Activated CD8-positive, alpha-beta memory T cell treated with anti-CD3 and anti-CD28 coated beads, Interleukin-2, amount 10 ng/mL, durations not matched to agents 7 days and 5 days (primary cell): ENCODE results near the gene TBC1D16. TPM values are rescaled to one million over a fixed set of nuclear protein-coding genes. Genes with fewer than 3 reads are reported as not detected.
"Not testable (repeated sequence)": the region's sequence is repeated elsewhere in the genome, so short reads cannot be mapped to it uniquely, and the experiment has no call there.

Experiments
- ATAC-seq: fragments of 150-1000 bp; cut with Tn5 transposase; one replicate; pipeline ENCODE4 v1.10.0; 2021; ENCODE audit warnings: moderate library complexity
- CTCF ChIA-PET: fragments of 350-600 bp; sonication (Branson Sonifier 250); formaldehyde crosslinking; loops from one replicate; lab custom pipeline; 2021; ENCODE audit warnings: antibody characterized with exemption; lab: Charles Lee
- DNase-seq: peaks from one replicate; pipeline ENCODE4 v3.0.0-alpha.2; 2020
- H3K27ac Mint-ChIP-seq: one replicate; pipeline ENCODE4 v1.8.0; 2021; ENCODE audit warnings: mild to moderate bottlenecking, mixed read lengths
- H3K27me3 Mint-ChIP-seq: one replicate; pipeline ENCODE4 v1.8.0; 2021; ENCODE audit warnings: mixed read lengths
- H3K36me3 Mint-ChIP-seq: one replicate; pipeline ENCODE4 v1.8.0; 2021; ENCODE audit warnings: mild to moderate bottlenecking, mixed read lengths
- H3K4me1 Mint-ChIP-seq: one replicate; pipeline ENCODE4 v1.8.0; 2021; ENCODE audit warnings: mixed read lengths
- H3K4me3 Mint-ChIP-seq: one replicate; pipeline ENCODE4 v1.8.0; 2021; ENCODE audit warnings: mild to moderate bottlenecking, moderate library complexity, mixed read lengths
- H3K9me3 Mint-ChIP-seq: one replicate; pipeline ENCODE4 v1.8.0; 2022; ENCODE audit warnings: low read depth, mixed read lengths
- total RNA-seq, 2 experiments: library from RNA; stranded (reverse); gene quantifications; one replicate each; pipeline ENCODE4 v1.2.3, GENCODE V29; 2021

The TBC1D16 gene
- total RNA-seq, 2 experiments from 2014 or later, result 1.2 to 2.8 TPM

DNA sequence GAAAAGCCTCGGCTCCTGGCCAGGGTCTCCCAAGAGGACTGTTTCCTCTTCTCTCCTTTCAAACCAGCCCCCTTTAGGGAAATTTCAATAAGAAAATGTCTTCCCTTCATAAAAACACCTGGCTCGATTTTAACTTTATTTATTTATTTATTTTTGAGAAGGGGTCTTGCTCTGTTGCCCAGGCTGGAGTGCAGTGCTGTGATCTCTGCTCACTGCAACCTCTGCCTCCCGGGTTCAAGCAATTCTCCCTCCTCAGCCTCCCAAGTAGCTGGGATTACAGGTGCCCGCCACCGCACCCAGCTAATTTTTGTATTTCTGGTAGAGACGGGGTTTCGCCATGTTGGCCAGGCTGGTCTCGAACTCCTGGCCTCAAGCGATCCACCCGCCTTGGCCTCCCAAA lies 11.0 kb upstream of the TBC1D16 start:
- H3K27ac Mint-ChIP-seq, CTCF ChIA-PET, H3K4me3 Mint-ChIP-seq: not testable (repeated sequence)

DNA sequence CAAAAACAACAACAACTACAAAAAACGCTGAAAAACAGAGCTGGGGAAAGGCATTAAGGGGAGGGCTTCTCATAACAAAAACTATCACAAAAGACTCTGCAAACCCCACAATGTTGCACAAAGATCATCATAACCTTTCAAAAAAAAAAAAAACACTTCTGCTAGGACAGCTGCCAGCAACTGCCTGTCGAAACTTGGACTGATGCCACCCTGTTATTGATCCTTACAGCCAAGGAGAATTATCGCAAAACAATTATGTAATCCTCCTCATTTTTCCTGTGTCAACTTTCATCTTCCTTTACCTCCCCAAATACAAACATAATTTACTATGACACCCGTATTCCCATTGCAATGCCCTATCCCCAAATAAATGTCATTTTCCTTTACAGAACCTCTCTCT lies 10.0 kb upstream of the TBC1D16 start:
- CTCF ChIA-PET, result interaction anchor here (1.0 kb wide), 1 partner anchor 37 kb away, joined by 3 read pairs; no protein-coding TSS in a partner anchor
- H3K27ac Mint-ChIP-seq, result no peak overlapping the region
- DNase-seq (no peak), ATAC-seq (no peak)
- H3K27me3 Mint-ChIP-seq, result no peaks in the 10 kb centered on the region
- no peaks in the 10 kb centered on the region for H3K9me3 Mint-ChIP-seq
- H3K4me3 Mint-ChIP-seq, result no peak overlapping the region
- H3K36me3 Mint-ChIP-seq, result no peaks in the 10 kb centered on the region
- no peaks in the 10 kb centered on the region for H3K4me1 Mint-ChIP-seq

More for the DNA sequence above, 11.0 kb upstream of the TBC1D16 start:
- not testable (repeated sequence) for ATAC-seq, H3K27me3 Mint-ChIP-seq, DNase-seq, H3K36me3 Mint-ChIP-seq, H3K9me3 Mint-ChIP-seq, H3K4me1 Mint-ChIP-seq

DNA sequence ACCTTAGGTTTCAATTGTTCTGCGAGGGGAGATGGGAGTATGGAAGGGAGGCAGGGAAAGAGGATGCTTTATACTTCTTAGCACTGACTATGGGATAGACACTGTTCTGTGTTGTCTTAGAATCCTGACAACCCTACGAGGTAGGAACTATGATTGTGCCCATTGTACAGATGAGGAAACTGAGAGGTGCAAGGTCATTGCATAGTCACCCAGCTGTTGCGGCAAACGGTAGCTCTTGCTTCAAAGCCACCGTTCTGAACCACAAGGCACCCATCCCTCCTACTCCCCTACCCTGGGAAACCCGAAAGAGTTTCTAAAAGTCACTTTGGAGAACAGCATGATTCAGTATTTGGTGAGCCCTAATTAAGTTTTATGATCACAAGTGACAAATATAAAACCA lies 8.3 kb upstream of the TBC1D16 start:
- CTCF ChIA-PET, result interaction anchor here (0.6 kb wide), 1 partner anchor 423 kb away, joined by 3 read pairs; no protein-coding TSS in a partner anchor
- no peak for DNase-seq

DNA sequence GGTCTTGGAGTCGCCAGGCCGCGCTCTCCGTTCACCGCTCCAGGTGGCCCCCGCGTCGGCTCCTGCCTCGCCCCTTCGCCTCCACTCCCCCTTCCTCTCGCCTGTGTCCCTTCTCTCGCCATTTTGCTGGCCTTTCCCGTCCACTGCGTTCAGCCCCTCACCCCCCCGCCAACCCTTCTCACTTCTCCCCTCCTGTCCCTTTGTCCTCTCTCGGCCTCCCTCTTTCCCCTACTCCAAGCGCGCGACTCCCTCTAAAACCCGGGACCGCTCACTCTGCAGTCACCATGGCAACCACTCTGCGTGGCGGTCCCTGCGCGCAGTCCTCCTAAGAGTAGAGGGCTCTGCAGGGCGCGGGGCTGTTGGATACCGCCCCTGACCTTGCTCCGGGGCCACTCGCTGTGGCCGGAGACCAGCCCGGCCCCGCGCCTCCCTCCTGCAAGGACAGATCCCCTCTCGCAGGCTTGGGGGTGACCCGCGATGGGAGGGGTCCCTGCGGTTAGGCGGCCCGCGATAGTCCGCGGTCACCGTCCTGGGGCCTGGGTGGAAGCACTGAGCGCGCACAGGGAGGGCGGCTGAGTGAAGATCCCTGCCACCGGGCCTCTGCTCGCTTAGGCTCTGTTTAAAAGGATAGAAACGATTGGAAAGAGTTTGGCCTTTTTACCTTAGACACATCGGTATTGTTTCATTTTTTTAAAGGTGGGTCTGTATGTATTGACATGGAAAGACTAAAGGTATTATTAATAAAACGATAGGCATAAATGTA lies 1.2 kb upstream of the TBC1D16 start:
- Mint-ChIP-seq H3K36me3 (no peaks in the 10 kb centered on the region), H3K4me1 (peaks cover 12% of the 10 kb centered on the region), H3K9me3 (no peaks in the 10 kb centered on the region), H3K27ac (peak overlapping the region; percentile 19), H3K27me3 (peaks cover 35% of the 10 kb centered on the region), H3K4me3 (peak overlapping the region; percentile 67)
- peak; percentile 17 for ATAC-seq
- CTCF ChIA-PET, result no interaction called here
- DNase-seq, result peak; percentile 52

More for the DNA sequence above, 8.3 kb upstream of the TBC1D16 start:
- no peaks in the 10 kb centered on the region for H3K27me3 Mint-ChIP-seq
- no peaks in the 10 kb centered on the region for H3K4me1 Mint-ChIP-seq
- no peaks in the 10 kb centered on the region for H3K9me3 Mint-ChIP-seq
- no peak overlapping the region for H3K4me3 Mint-ChIP-seq
- no peak for ATAC-seq
- H3K36me3 Mint-ChIP-seq, result no peaks in the 10 kb centered on the region
- no peak overlapping the region for H3K27ac Mint-ChIP-seq

DNA sequence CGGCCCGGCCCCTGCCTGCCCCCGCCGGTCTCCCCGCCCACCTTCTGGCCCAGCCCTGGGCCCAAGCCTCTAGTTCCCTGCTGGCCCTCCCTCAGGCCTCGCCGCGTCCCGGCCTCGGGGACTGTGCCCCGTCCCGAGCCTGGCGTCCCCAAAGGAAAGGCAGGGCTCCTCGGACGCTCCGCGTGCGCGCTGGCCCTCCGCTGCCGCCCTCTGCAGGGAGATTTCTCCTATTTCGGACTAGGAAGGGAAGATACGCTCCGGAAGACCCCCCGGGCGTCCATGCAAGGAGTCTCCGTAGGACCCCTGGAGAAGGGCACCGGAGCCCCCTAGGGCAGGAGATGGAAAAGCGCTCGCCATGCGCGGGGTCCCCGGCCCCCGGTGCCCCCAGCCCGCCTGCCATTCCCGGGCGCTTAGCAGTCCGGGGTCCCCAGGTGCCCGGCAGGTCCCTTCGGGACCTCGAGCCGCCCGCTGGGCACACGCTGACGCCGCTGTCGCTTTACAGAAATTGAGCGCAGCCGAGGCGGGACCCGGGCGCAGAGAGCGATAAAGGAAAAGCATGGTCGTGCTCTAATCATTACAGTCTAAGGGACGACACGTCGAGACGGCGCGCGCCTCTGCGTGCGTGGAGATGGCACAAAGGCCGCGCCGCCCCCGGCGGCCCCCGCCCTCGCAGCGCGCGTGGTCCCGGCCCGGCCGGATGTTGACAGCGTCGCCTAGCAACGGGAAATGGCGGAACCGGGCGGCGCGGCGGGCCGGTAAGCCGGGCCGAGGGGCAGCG lies 454 bp upstream of the TBC1D16 start, which contains the start of gene CCDC40:
Gene CCDC40, plus strand, starts transcription at position 706 of the 778 bp plus-strand sequence. Its CDS starts 21 bp downstream, at position 727.
- peaks cover 35% of the 10 kb centered on the region for H3K27me3 Mint-ChIP-seq
- no peaks in the 10 kb centered on the region for H3K36me3 Mint-ChIP-seq
- ATAC-seq, result peak; percentile 84
- no peaks in the 10 kb centered on the region for H3K9me3 Mint-ChIP-seq
- peaks cover 16% of the 10 kb centered on the region for H3K4me1 Mint-ChIP-seq
- H3K4me3 Mint-ChIP-seq, result peak within 1 kb of the TSS; percentile 75
- H3K27ac Mint-ChIP-seq, result peak within 1 kb of the TSS; percentile 32
- DNase-seq, result peak; percentile 77
- CTCF ChIA-PET, result no interaction called here

DNA sequence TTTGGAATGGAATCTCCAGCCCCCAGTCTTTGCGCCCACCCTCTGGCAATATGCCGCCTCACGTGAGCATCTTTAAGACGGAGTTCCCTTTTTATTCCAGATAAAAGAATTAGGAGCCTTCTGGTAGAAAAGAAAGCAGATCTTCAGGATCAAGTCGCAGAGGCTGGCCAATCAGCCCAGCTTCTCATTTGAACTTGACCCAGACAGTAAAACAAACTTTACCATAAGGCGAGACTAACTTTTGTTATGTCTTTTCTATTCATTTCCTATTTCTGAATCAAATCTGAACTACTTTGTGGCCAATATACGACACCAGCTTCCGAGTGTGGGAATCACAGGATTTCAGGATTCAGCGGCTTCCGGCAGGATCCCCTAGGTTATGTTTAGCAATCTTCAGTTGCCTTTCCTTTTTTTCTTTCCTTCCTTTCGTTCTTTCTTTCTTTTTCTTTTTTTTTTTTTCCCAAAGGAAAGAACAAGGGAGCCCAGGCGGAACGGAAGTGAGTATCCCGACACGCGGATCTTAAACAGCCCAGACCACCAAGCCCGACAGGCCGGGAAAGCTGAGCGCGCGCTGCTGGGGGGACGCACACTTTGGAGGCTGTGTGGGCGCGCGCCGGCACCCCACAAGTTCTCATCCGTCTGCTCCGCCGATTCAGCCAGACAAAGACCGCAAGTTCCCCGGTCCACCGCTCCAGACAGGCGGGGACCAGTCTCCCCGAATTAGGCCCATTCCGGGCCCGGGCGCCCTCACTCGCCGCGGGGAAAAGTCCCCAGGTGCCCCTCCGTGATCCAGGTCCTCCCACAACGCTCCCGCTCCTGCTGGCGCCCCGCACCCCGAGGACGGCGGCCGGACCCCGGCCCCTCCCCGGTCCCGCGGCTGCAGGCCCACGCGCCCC lies 633 bp downstream of the TBC1D16 start:
- Mint-ChIP-seq H3K4me1 (peaks cover 16% of the 10 kb centered on the region), H3K27ac (peak overlapping the region; percentile 19), H3K36me3 (no peaks in the 10 kb centered on the region), H3K9me3 (no peaks in the 10 kb centered on the region), H3K27me3 (peaks cover 35% of the 10 kb centered on the region), H3K4me3 (peak overlapping the region; percentile 75)
- CTCF ChIA-PET, result interaction anchor here (0.9 to 3.5 kb wide), 4 partner anchors 24 to 66 kb away, joined by 3 to 16 read pairs (median 4); partner anchors contain the start of gene GAA
- peak; percentile 75 for DNase-seq
- ATAC-seq, result peak; percentile 37

DNA sequence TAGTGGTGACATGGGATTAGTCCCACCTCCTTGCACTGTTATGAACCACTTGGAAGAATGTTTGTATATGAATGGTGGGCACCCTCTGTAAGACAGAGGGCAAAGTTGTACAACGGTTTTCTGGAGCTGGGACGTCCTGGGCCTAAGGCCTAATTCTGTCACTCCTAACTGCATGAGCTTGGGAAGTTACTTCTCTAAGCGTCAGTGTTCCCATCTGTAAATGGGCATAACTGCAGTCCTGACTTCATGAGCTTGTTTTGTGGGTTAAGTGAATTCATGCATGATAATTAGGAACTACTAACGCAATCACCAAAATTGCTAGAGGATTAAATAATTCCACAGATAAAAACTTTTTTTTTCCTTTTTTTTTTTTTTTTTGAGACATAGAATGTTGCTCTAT lies 1.8 kb downstream of the TBC1D16 start:
- DNase-seq (no peak), ATAC-seq (no peak)
- H3K4me1 Mint-ChIP-seq, result peaks cover 18% of the 10 kb centered on the region
- no peak overlapping the region for H3K27ac Mint-ChIP-seq
- H3K9me3 Mint-ChIP-seq, result no peaks in the 10 kb centered on the region
- H3K4me3 Mint-ChIP-seq, result no peak overlapping the region
- H3K36me3 Mint-ChIP-seq, result no peaks in the 10 kb centered on the region
- H3K27me3 Mint-ChIP-seq, result peaks cover 34% of the 10 kb centered on the region
- CTCF ChIA-PET, result interaction anchor here (0.7 to 3.5 kb wide), 4 partner anchors 23 to 68 kb away, joined by 3 to 16 read pairs (median 6); partner anchors contain the start of gene GAA

DNA sequence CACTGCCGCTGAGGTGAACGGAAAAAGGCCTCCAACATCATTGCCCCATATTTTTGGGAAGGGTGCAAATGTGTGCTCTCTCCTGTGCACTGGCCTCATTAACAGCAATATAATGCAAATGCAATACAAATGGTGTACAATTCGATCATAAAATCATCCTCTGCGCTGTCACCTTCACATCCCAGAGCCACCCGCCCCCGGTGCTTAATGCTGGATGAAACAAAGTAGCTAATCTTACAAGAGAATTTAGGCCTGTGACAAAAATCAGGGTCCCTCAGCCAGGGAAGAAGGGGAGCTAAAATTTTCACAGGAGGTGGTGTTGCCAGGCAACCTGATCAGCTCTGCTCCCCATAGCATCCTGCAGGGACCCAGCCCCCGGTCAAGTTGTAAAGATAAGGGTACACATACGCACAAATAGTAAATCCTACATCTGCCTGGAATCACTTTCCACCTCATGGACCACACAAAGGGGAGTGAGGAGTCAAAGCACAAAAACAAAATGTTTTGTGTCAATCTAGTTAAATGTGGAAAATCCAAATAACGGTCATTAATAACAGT lies 3.0 kb downstream of the TBC1D16 start:
- CTCF ChIA-PET, result interaction anchor here (2.1 to 3.5 kb wide), 2 partner anchors 24 to 26 kb away, joined by 8 to 16 read pairs; no protein-coding TSS in a partner anchor
- ATAC-seq, result no peak

DNA sequence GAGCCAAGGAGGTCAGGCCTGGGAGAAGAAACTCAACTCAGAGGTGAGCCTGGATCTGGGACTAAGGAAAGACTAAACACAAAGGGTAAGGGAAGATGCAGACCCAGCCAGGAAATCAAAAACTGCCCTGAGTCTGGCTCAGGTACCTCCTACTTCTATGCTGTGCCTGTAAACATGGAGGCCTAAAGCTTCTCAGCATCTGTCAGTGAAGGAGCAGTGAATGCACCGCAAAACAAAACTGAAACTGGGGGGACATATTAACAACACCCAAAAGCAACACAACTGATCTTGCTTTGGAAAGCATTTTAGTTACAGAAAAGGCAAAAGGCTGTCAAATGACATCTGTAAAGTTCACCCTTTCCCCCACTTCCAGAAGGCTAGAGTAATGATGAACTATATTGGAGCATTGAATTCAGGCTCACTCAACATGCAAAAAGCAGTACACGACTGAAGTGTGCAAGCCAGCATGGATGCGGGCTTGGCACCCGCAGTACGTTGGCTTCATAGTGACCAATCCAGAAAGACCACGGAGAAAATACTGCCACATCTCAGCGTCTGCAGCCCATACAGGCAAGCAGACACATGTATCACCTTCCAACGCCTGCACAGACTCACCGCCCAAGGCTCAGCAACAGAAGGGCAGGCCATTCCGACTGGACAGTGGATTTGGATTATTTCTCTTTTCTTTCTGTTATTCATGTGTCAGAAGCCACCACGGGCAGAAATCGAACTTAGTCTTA lies 3.8 kb downstream of the TBC1D16 start:
- H3K27me3 Mint-ChIP-seq, result peaks cover 21% of the 10 kb centered on the region

More for the DNA sequence above, 3.0 kb downstream of the TBC1D16 start:
- no peak for DNase-seq
- Mint-ChIP-seq H3K27me3 (peaks cover 27% of the 10 kb centered on the region), H3K9me3 (no peaks in the 10 kb centered on the region), H3K27ac (no peak overlapping the region), H3K4me3 (no peak overlapping the region), H3K4me1 (peaks cover 18% of the 10 kb centered on the region), H3K36me3 (no peaks in the 10 kb centered on the region)

DNA sequence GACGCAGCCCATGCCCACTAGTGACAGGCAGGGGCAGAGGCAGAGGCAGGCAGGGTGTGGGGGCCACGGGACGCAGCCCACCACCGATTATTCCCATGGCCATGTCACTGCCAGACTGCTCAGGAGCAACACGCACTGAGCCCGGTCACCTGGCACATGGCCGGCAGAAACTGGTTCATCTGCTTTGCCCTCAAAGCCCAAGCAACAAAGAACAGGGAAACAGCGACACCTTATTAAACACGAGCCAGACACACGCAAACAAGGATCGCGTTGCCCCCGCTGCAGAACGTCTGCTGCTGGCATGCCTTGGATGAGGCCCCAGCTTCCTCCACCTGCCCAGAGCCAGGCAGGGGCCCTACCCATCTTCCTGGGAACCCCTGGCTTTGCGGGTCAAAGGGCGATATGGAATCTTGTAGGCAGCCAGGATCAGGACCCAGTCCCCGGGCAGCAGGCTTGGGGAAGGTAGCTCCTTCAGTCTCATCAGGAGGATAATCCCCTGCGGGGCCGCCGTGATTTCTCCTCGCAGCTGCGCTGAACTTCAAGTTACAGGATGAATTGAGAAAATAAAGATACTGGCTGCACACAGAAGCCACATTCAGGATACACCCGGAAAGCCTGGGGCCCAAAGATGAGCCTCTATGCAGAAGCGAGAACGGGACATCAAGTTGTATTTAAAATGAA lies 4.8 kb downstream of the TBC1D16 start:
- CTCF ChIA-PET, result no interaction called here
- DNase-seq (no peak), ATAC-seq (no peak)
- H3K4me1 Mint-ChIP-seq, result peaks cover 14% of the 10 kb centered on the region
- H3K27me3 Mint-ChIP-seq, result peaks cover 18% of the 10 kb centered on the region
- no peak overlapping the region for H3K27ac Mint-ChIP-seq
- no peak overlapping the region for H3K4me3 Mint-ChIP-seq
- H3K9me3 Mint-ChIP-seq, result no peaks in the 10 kb centered on the region
- H3K36me3 Mint-ChIP-seq, result no peaks in the 10 kb centered on the region

More for the DNA sequence above, 3.8 kb downstream of the TBC1D16 start:
- no peak overlapping the region for H3K27ac Mint-ChIP-seq
- H3K4me3 Mint-ChIP-seq, result no peak overlapping the region
- no peaks in the 10 kb centered on the region for H3K36me3 Mint-ChIP-seq
- ATAC-seq (no peak), DNase-seq (no peak)
- CTCF ChIA-PET, result interaction anchor here (3.5 kb wide), 1 partner anchor 26 kb away, joined by 16 read pairs; no protein-coding TSS in a partner anchor
- peaks cover 15% of the 10 kb centered on the region for H3K4me1 Mint-ChIP-seq
- H3K9me3 Mint-ChIP-seq, result no peaks in the 10 kb centered on the region

DNA sequence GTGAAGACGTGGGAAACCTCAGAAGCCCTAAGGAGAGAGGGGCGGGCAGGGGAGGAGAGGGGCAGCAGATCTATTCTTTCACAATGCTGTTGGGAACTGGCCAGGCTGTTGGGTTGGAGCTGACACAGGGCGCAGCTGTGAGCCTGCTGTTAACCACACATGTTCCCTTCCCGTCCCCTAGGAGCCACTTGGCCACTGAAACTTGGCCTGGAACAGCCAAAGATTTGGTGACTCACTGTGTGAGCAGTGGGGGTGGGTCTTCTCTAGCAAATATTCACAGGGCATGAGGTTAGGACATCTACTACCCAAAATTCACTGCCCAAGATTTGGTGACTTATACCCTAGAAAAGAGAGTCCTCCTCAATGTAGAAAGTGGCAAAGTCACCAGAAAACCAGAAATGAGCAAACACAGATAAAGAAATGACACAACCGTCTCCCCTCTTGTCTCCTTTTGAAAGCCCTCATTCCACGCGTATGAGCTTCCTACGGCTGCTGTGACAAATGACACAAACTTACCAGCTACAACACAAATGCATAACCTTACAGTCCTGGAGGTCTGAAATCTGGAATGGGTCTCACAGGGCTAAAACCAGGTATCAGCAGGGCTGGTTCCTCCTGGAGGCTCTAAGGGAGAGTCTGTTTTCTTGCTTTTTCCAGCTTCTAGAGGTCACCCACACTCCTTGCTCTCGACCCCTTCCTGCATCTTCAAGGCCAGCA lies 6.3 kb downstream of the TBC1D16 start:
- Mint-ChIP-seq H3K27ac (no peak overlapping the region), H3K27me3 (peaks cover 9% of the 10 kb centered on the region), H3K4me3 (no peak overlapping the region), H3K36me3 (no peaks in the 10 kb centered on the region), H3K4me1 (peaks cover 6% of the 10 kb centered on the region), H3K9me3 (no peaks in the 10 kb centered on the region)
- DNase-seq, result no peak
- ATAC-seq, result no peak
- CTCF ChIA-PET, result interaction anchor here (1.0 to 1.7 kb wide), 4 partner anchors 21 to 72 kb away, joined by 3 to 7 read pairs (median 4); partner anchors contain the start of gene GAA
